Activated T-helper 1 cell treated with anti-CD3 and anti-CD28 coated beads, Interleukin-2, amount 50 U/mL, for 16 hours (primary cell): Measurements from ENCODE around the gene SYNGR2.
"Not testable (repeated sequence)": the region's sequence is repeated elsewhere in the genome, so short reads cannot be mapped to it uniquely, and the experiment has no call there.

Source experiments
- DNase-seq, 2 donors: peaks; one replicate each; pipeline ENCODE4 v3.0.0-alpha.2; 2020; ENCODE audit warnings: low read depth in 1 of 2, low spot score in 1 of 2

SYNGR2 gene

DNA sequence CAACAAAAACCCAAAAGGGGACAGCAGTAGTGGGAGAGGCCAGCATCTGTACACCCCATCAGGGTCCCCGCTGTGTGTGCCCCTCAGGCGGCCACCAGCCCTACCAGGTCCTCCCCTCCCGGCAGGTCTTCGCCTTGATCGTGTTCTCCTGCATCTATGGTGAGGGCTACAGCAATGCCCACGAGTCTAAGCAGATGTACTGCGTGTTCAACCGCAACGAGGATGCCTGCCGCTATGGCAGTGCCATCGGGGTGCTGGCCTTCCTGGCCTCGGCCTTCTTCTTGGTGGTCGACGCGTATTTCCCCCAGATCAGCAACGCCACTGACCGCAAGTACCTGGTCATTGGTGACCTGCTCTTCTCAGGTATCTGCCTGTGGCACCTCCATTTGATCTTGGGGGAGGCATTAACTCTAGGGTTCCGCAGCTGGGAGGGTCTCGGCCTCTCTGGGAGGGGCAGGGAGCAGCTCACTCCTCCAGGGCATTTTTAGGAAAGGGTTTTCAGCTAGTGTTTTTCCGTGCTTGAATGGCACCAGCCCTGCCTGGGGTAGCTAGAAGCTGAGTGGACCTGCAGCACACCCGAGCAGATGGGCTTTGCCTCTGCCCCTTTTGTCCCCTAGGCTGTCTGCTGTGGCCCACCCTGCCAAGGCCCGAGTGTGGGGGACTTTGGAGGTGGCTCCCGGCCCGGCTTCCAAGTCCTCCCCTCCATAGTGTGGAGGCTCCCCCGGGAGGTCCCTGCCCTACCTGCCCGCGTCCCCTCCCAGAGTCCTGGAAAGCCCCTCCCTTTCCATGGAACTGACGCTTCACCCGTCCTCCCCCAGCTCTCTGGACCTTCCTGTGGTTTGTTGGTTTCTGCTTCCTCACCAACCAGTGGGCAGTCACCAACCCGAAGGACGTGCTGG, 2.6 kb downstream of the SYNGR2 start:
- DNase-seq = no peak

DNA sequence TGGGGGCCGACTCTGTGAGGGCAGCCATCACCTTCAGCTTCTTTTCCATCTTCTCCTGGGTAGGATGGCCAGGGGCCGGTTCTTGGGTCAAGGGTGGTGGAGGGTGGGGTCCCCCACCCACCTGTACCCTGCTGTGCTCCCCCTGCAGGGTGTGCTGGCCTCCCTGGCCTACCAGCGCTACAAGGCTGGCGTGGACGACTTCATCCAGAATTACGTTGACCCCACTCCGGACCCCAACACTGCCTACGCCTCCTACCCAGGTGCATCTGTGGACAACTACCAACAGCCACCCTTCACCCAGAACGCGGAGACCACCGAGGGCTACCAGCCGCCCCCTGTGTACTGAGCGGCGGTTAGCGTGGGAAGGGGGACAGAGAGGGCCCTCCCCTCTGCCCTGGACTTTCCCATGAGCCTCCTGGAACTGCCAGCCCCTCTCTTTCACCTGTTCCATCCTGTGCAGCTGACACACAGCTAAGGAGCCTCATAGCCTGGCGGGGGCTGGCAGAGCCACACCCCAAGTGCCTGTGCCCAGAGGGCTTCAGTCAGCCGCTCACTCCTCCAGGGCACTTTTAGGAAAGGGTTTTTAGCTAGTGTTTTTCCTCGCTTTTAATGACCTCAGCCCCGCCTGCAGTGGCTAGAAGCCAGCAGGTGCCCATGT, 3.3 kb downstream of the SYNGR2 start:
- DNase-seq = not testable (repeated sequence)

- DNase-seq = no peak
Measured at GRCh38 chr17:78172249-78173051, 4.1 kb downstream of the SYNGR2 start.

DNA sequence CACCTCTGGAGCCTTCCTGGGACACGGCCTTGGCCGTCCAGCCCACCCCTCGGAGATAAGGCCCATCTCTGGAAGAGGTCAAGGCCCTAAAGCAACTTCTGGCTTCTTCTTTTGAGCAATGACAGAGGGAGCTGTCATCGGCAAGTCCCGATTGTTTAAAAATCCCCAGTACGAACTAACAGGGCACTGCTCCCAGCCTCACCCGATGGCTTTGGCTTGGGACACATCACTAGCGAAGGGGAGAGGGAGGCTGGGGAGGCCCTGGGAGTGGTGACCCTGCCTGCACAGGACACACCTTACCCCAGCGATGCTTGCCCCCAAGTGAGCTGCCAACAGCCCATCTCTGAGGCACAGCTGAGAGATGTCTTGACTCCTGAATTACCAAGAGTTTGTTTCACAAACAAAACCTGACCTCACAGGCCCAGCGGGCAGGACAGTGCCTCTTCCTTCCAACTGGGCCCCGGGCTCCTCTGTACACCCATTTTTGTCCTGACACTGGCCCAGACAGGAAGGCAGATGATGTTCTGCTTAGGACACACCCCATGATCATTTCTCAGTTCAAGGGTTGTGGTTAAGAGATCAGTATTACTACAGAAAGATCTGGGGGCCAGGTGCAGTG, 4.8 kb downstream of the SYNGR2 start:
- DNase-seq = no peak

- no peak for DNase-seq
Measured at GRCh38 chr17:78174346-78174869, 6.0 kb downstream of the SYNGR2 start.

DNA sequence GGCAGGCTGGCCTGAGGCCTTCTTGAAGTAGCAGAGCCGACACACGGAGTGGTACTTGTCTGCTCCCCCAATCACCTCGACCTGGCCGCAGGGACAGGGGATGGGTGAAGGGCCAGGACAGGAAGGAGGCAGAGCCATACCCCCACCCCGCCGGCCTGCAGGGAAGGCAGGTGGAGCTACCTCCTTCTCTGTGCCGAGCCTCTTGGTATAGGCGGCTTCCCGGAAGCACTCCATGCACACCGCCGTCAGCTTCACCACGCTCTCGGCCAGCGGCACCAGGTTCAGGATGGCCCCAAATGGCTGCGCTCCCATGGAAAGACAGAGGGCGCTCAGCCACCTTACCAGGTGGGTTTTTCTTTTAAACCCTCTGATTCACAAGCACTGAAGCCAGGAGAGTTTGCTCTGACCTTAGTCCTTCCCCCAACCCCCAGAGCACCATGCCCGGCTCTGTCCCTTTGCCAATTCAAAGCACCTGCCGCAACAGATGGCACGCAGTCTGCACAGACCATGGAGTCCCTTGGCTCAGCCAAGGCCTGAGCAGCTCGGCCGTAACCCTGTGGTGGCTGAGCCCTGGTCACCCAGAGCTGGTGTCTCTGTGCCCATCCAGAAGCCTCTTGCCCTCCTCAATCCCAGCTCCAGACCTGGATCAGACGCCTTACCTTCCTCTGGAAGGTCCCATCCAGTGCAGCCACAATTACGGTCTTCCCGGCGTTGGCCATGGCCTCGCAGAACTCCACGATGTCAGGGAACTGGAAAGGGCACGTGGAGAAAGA, 6.7 kb downstream of the SYNGR2 start:
- no peak for DNase-seq

DNA sequence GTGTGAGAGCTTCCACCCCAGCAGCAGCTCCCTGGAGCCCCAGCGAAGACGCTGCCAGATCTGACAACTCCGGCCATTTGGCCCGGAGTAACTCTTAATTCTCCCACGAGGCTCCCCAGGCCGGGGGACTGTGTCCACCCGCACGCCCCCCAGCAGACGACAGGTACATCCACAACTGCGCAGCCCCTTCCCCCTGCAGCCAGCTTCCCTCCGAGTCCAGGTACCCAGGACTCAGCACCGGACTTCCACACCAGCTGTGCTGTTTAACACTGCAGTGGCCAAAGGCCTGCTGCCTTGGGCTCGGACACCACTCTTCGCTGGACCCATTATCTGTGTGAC, 7.2 kb downstream of the SYNGR2 start:
- DNase-seq = no peak

GRCh38 chr17:78176548-78177025, 8.2 kb downstream of the SYNGR2 start:
- peak; percentile 62 to 66 for DNase-seq

DNA sequence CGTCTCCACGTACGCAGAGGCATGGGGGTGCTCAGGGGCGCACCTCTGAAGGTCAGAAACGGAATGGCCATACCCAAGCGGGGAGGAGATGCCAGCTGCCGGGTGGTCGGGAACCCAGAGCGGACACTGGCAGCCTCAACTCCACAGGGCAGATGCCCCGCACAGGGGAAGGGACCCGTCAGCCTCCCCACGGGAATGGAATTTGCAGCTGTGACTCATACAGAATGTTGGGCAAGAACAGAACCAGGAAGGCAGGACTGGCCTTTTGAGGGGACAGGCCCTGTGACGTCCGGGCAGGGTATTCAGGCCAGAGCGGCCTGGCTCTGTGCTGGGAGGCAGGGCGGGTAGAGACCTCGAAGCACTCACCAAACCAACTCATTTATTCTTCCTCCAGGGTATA, 11.0 kb downstream of the SYNGR2 start:
- DNase-seq = no peak

GRCh38 chr17:78180083-78180482, 11.7 kb downstream of the SYNGR2 start:
- DNase-seq = no peak

- no peak for DNase-seq
Measured at GRCh38 chr17:78180508-78180907, 12.1 kb downstream of the SYNGR2 start.

DNA sequence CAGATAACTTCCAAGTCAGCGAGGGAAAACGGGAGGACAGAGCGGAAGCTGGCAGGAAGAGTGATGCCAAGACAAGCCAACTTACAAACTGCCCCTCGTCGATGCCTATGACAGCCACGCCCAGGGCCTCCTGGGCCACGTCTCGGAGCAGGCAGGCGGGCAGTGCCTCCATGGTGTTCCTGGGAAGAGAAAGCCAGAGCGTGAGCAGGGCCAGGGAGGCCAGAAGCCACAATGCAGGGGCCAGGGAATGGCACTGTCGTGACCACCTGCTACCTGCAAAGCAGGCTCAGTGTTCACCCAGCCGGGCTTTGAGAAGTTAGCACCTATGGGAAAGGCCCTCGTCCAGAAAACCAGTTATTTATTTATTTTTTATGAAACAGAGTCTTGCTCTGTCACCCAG, 14.1 kb downstream of the SYNGR2 start:
- no peak for DNase-seq

DNA sequence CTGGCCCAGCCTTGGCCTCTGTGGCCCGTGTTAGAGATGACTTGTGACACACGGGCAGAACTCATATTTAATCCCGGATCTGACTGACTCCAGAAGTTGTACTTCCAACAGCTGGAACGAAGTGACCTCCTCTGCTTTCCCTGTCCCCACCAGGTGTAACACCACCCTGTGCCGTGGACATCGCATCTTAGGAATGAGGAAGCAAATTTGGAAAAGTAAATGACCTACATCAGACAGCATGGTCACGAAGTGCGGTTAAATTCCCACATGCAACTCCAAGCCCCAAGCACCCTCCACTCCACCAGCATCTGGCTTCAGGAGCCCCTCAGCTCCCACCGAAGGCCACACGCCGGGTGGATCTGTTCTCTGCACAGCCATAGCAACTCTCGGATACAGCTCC, 15.5 kb downstream of the SYNGR2 start:
- no peak for DNase-seq

DNA sequence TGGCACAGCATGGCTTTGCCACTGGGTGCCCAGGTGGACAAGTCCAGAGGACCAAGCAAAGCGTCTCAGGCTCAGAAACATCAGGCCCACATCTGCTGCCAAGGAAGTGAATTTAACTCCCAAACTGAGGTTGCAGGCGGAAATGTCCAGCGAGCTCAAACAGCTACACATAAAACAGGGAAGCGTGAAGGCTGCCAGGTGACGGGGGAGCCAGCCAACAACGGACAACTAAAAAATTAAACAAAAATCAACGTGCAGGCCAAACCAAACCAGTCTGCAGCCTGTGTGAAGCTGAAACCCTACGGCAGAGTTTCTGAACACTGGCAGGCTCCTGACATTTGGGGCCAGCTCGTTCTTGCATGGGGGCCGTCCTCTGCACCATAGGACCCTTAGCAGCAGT, 16.0 kb downstream of the SYNGR2 start:
- no peak for DNase-seq

- DNase-seq = no peak
Measured at GRCh38 chr17:78184868-78185267, 16.5 kb downstream of the SYNGR2 start.

- no peak for DNase-seq
Measured at GRCh38 chr17:78185981-78186691, 17.8 kb downstream of the SYNGR2 start.

DNA sequence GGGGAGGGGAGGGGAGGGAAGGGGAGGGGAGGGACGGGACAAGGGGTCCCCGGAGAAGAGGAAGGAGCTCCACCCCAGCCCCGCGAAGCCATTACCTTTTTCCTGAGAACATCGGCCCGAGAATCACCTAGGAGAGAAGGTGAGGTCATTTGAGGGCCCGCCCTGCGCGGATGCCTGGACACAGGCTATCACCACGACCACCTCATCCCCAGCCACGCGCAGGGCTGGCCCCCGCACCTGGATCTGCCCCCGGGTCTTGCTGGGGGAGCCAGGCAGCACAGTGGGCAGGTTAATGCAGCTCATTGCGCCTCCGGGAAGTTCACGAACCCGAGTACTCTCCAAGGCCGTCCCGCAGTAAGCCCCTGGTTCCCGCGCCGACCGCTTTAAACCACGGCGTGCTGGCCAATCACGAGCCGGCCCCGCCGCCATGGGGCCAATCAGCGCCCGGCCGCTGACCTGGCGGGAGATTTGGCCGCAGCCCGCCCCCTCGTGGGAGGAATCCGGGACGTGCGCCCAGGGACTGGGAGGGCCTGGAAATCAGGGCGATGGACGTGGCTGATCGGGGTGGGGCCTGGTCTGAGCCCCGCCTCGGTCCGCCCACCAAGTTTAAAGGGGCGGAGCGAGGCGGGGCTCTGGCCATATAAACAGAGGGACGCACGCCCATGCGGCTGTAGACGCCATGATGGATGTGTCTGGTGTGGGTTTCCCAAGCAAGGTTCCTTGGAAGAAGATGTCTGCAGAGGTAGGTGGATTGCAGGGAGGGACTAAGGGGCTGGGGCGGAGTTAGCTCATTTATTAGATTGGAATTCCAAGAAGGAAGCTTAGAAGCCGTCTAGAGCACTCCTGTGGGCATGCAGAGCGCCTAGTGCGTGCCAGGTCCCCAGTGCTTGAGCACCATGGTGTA, 18.6 kb downstream of the SYNGR2 start, which contains the start of the genes AFMID and TK1:
Gene AFMID, plus strand, starts transcription at position 671 of the 904 bp plus-strand sequence. Its CDS starts 9 bp downstream, at position 680.
Gene TK1, minus strand, starts transcription at position 361 of the 904 bp plus-strand sequence. Its CDS starts 58 bp downstream, at position 303.
- DNase-seq = peak; percentile 55 to 75

- DNase-seq = no peak
Measured at GRCh38 chr17:78196716-78197115, 28.3 kb downstream of the SYNGR2 start.
